NCI-H524 treated with DMSO at 0.1 percent for 48 hours (cell line): Measurements from ENCODE around the gene PRF1.

ENCODE experiments used
- DNase-seq: peaks from one replicate; lab custom pipeline; 2025; lab: John Stamatoyannopoulos, UW

Gene PRF1

GRCh38 chr10:70560511-70560941 is 42.0 kb downstream of the PRF1 start:
- DNase-seq, result no peak

DNA sequence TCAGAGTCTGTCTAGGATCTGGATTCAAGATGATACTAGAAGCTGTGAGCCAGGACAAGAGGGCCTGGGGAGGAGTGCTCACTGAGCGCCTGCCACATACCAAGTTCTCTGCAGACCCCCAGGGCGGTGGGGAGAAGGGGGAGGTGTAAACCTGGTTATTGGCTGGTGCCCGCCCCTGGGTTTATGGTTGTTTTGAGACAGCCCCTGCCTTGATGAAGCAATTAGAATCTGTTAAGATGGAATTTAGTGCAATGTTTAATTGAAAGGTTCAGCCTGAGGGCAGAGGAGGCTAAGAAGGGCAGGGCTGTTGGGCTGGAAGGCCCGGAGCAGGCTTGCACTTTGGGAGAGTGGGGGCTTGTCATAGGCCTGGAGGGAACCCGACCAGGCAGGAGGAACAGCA is 42.7 kb downstream of the PRF1 start:
- no peak for DNase-seq

DNA sequence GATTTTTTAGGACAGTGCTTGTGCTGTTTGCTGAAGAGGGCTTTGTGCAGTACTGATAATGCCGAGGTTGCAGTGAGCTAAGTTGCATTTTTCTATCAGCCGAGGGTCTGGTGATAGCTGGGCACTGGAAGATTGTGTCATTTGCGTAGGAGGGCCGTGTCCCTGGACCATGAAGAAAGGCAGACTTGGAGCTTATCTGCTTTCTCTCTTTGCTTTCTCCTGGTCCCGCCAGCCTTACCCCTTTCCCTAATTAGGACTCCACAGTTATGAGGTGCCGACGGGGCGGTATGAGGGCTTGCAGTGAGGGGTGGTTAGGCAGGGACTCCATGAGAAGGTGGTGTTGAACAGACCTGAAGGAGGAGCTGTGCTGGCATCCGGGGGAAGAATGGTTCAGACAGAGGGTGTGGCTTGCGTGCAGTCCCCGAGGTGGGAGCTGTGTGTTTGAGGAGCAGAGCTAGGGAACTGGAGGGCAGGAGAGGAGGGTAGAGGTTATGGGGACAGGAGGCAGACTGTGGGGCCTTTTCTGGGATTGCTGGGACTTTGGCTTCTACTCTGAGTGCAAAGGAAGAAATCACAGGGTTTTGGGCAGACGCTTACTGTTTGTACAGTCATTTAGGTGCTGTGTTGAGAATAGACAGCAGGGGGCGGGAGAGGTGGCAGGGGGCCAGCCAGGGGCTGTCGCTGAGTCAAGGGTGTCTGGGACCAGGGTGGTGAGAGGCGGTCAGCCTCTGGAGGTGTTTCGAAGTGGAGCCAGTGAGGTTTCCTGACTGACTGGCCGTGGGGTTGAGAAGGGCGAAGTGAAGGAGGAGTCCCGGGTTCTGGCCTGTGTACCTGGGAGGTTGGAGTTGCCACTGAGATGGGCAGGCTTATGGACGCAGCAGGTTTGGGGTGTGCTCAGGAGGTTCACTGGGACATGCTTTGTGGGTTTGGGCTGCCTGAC is 43.4 kb downstream of the PRF1 start:
- DNase-seq, result no peak

- no peak for DNase-seq
Observed at GRCh38 chr10:70558295-70558694, 44.2 kb downstream of the PRF1 start.

GRCh38 chr10:70557876-70558275 is 44.7 kb downstream of the PRF1 start:
- DNase-seq, result no peak

GRCh38 chr10:70557086-70557845 is 45.3 kb downstream of the PRF1 start:
- DNase-seq, result no peak

DNA sequence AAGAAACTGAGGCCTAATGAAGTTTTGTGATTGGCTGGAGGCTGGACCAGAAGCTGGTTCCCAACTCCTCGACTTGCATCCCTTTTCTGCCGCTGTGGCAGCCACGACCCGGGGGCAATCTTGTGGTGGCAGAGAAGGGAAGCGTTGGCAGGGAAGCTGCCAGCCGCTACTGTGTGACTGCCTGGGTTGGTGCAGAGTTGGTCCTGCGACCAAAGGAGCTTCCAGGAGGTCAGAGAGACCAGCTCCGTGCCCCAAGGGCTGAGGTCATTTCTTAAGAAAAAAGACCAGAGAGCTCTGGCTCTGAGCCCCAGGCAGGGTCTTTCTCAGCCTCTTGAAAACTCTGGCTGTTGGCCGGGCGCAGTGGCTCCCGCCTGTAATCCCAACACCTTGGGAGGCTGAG is 47.2 kb downstream of the PRF1 start:
- DNase-seq, result no peak

DNA sequence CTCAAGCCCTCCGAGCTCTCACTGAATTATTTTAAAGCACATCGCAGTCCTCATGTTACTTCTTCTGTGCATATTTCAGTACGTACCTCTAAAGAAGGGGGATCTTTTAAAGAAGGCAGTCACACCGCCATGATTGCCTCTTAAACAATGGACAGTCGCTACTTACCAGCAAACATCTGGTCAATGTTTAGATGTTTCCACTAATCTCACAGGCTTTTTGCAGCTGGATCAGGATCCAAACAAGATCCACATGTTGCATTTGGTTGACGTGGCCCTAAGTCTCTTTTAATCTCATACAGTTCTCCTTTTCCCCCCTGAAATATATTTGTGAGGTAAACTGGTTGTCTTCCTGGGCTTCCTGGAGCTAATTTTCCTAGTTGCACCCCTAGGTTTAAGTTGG is 50.0 kb downstream of the PRF1 start:
- DNase-seq, result no peak

DNA sequence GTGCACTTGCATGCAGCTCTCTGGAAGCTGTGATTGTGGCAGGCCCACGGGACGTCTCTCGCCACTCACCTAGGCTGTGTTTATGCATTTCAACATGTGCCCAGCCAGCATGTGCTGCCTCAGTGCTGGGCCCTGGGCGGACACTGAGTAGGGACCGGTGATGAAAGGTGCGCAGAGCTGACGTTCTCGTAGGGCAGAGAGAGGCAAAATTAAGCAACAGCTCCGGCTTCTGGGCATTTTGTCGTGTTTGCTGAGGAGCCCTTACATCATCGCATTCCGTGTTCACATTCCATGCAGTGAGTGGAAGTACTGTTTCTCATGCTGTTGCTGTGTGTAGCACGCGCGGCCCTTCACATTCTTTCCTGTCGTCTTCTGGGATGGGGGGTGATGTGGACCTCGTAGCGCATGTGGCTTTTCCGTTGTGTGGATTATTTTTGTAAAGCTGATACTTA is 50.5 kb downstream of the PRF1 start:
- DNase-seq, result no peak

DNA sequence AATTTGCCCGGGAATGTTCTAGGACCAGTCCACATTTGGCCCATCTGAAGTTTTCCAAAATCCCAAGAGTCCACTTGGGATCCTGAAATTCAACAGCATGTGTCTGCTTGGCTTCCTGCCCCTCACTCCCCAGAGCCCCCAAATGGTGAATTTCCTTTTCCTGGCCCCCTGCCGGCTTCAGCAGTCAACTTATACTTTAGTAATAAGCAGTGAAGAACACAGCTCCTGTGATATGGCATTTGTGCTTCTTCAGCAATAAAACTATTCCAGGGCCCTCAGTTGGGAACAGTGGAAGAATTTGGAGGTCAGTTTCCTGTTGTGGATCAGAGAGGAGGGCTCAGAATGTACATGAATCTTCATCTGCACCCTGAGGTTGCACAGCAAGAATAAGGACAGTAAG is 51.1 kb downstream of the PRF1 start:
- DNase-seq, result no peak

GRCh38 chr10:70550459-70550858 is 52.1 kb downstream of the PRF1 start:
- no peak for DNase-seq

GRCh38 chr10:70549962-70550458 is 52.5 kb downstream of the PRF1 start:
- no peak for DNase-seq

- no peak for DNase-seq
Observed at GRCh38 chr10:70549351-70549961, 53.1 kb downstream of the PRF1 start.
